Keratinocyte (primary cell): ENCODE results near the gene DMRTA2. TPM values are rescaled to one million over a fixed set of nuclear protein-coding genes. Genes with fewer than 3 reads are reported as not detected.

Experiments
- DNase-seq: peaks from one replicate; pipeline ENCODE4 v3.0.0-alpha.2; 2011; ENCODE audit warnings: low read depth, missing footprints, low spot score
- FAIRE-seq: peaks from 2 replicates; lab custom pipeline; 2011; peaks lifted over from hg19 to GRCh38; lab: Jason Lieb, UNC
- H2AFZ ChIP-seq: 2 replicates; pipeline ENCODE4 v1.6.0; 2012; ENCODE audit warnings: low read length, control low read depth, inconsistent platforms; ENCODE audit not compliant: control insufficient read depth
- H3K27ac ChIP-seq: 2 replicates; pipeline ENCODE4 v1.5.1; 2011; ENCODE audit warnings: low read length; ENCODE audit not compliant: control insufficient read depth, insufficient read depth
- H3K27me3 ChIP-seq: 3 replicates; pipeline ENCODE4 v1.6.0; 2011; ENCODE audit warnings: low read length; ENCODE audit not compliant: control insufficient read depth, insufficient read depth; ENCODE audit errors: extremely low read depth
- H3K36me3 ChIP-seq, 2 experiments: 2 replicates in 1 of 2; 3 replicates in 1 of 2; pipeline ENCODE4 v1.5.1; 2011; ENCODE audit warnings: low read length in 2 of 2, mild to moderate bottlenecking in 1 of 2; ENCODE audit not compliant: control insufficient read depth in 2 of 2, insufficient read depth in 2 of 2; ENCODE audit errors: extremely low read depth in 1 of 2
- H3K4me1 ChIP-seq: 3 replicates; pipeline ENCODE4 v1.5.1; 2011; ENCODE audit warnings: low read length; ENCODE audit not compliant: control insufficient read depth, insufficient read depth; ENCODE audit errors: extremely low read depth
- H3K4me2 ChIP-seq: 3 replicates; pipeline ENCODE4 v1.6.0; 2011; ENCODE audit warnings: low read depth, low read length; ENCODE audit not compliant: control insufficient read depth, insufficient read depth; ENCODE audit errors: extremely low read depth
- H3K4me3 ChIP-seq, 3 experiments: fragments of 200-600 bp in 1 of 3; sonication (generic) in 1 of 3; 2 replicates in 2 of 3; 3 replicates in 1 of 3; pipeline ENCODE4 v1.5.1; 2011 to 2016; ENCODE audit warnings: low read length in 3 of 3, mild to moderate bottlenecking in 3 of 3, control low read depth in 2 of 3, inconsistent platforms in 1 of 3, low read depth in 1 of 3, mixed read lengths in 1 of 3, mixed run types in 1 of 3, moderate library complexity in 1 of 3; ENCODE audit not compliant: control insufficient read depth in 2 of 3, insufficient read depth in 2 of 3; ENCODE audit errors: extremely low read depth in 1 of 3
- H3K79me2 ChIP-seq: 2 replicates; pipeline ENCODE4 v1.6.0; 2012; ENCODE audit warnings: low read length; ENCODE audit not compliant: control insufficient read depth, insufficient read depth
- H3K9ac ChIP-seq: 3 replicates; pipeline ENCODE4 v1.6.0; 2011; ENCODE audit warnings: low read length; ENCODE audit not compliant: control insufficient read depth, insufficient read depth; ENCODE audit errors: extremely low read depth
- H3K9me1 ChIP-seq: 3 replicates; pipeline ENCODE4 v1.6.0; 2011; ENCODE audit warnings: low read length; ENCODE audit not compliant: control insufficient read depth, insufficient read depth; ENCODE audit errors: extremely low read depth
- H3K9me3 ChIP-seq: 2 replicates; pipeline ENCODE4 v1.5.1; 2012; ENCODE audit warnings: low read depth, low read length; ENCODE audit not compliant: control insufficient read depth
- H4K20me1 ChIP-seq: 3 replicates; pipeline ENCODE4 v1.6.0; 2011; ENCODE audit warnings: low read length; ENCODE audit not compliant: control insufficient read depth, insufficient read depth; ENCODE audit errors: extremely low read depth
- EZH2 ChIP-seq: IDR thresholded peaks from one replicate; pipeline ENCODE4 v1.6.1; 2012; ENCODE audit warnings: inconsistent platforms, mild to moderate bottlenecking, low read length, moderate library complexity
- dilution Hi-C: fragments of 300-500 bp; cut with MboI; formaldehyde crosslinking; loops from one replicate; pipeline ENCODE4 v1.7.0; 2020; ENCODE audit warnings: low sequenced_read_pairs; ENCODE audit not compliant: extremely low pct_ligation_motif_present
- polyA plus RNA-seq, 5 experiments: library from polyadenylated mRNA; depleted of rRNA in 3 of 5; stranded (reverse) in 3 of 5; stranded (forward) in 1 of 5; unstranded in 1 of 5; fragments of >200 nt; gene quantifications; 1 replicate in 1 of 5; 2 replicates in 3 of 5; 3 replicates in 1 of 5; pipeline versions ENCODE4 v1.2.1 to v1.2.3, GENCODE V29; 2011 to 2012; ENCODE audit warnings: missing spikeins in 2 of 5, low read depth in 1 of 5, low replicate concordance in 1 of 5
- TF ChIP-seq, protein P1 (sequence below), 3 experiments: IDR thresholded peaks in 1 of 3; conservative IDR thresholded peaks in 1 of 3; optimal IDR thresholded peaks in 1 of 3; 2 replicates in 2 of 3; 3 replicates in 1 of 3; pipeline versions ENCODE3 to v1.5.1; 2011; ENCODE audit warnings: low read length in 3 of 3, mild to moderate bottlenecking in 3 of 3, moderate library complexity in 2 of 3, control low read depth in 1 of 3, inconsistent platforms in 1 of 3; ENCODE audit not compliant: insufficient read depth in 2 of 3; ENCODE audit errors: extremely low read depth in 1 of 3

Gene DMRTA2
- polyA plus RNA-seq, 1 donor (not counting 4 experiments of a cell fraction or from before 2014, with no cell fraction given): 0.01 TPM

- no peak for FAIRE-seq
- no peak overlapping the region for H3K4me2 ChIP-seq
- no peaks in the 10 kb centered on the region for H3K79me2 ChIP-seq
- no peaks in the 10 kb centered on the region for H4K20me1 ChIP-seq
- no peaks in the 10 kb centered on the region for H3K4me1 ChIP-seq
- no peaks in the 10 kb centered on the region for H3K36me3 ChIP-seq
- no peak overlapping the region for H3K27ac ChIP-seq
- DNase-seq: no peak
- H3K4me3 ChIP-seq: no peak overlapping the region
- H3K9me1 ChIP-seq: no peaks in the 10 kb centered on the region
- TF ChIP-seq, protein P1, sequence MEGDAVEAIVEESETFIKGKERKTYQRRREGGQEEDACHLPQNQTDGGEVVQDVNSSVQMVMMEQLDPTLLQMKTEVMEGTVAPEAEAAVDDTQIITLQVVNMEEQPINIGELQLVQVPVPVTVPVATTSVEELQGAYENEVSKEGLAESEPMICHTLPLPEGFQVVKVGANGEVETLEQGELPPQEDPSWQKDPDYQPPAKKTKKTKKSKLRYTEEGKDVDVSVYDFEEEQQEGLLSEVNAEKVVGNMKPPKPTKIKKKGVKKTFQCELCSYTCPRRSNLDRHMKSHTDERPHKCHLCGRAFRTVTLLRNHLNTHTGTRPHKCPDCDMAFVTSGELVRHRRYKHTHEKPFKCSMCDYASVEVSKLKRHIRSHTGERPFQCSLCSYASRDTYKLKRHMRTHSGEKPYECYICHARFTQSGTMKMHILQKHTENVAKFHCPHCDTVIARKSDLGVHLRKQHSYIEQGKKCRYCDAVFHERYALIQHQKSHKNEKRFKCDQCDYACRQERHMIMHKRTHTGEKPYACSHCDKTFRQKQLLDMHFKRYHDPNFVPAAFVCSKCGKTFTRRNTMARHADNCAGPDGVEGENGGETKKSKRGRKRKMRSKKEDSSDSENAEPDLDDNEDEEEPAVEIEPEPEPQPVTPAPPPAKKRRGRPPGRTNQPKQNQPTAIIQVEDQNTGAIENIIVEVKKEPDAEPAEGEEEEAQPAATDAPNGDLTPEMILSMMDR (optimal IDR thresholded peaks at IDR 0.05 in 1 of 3, IDR thresholded peaks at IDR 0.05 in 1 of 3, conservative IDR thresholded peaks at IDR 0.05 in 1 of 3; ENCODE audit: extremely low read depth in 1 of 3, insufficient read depth in 2 of 3, low read length in 3 of 3): no peak
- TF ChIP-seq EZH2: no peak
- dilution Hi-C loops: no loop called here
- H3K9ac ChIP-seq: no peak overlapping the region
- H2AFZ ChIP-seq: no peak overlapping the region
- no peaks in the 10 kb centered on the region for H3K9me3 ChIP-seq
- peaks cover 42% of the 10 kb centered on the region for H3K27me3 ChIP-seq
Measured at GRCh38 chr1:50369008-50369634, 54.1 kb downstream of the DMRTA2 start.

GRCh38 chr1:50368179-50369007 is 54.9 kb downstream of the DMRTA2 start:
- H3K4me3 ChIP-seq: no peak overlapping the region
- no peaks in the 10 kb centered on the region for H3K79me2 ChIP-seq
- H3K27me3 ChIP-seq: peaks cover 40% of the 10 kb centered on the region
- DNase-seq: no peak
- no peak overlapping the region for H3K9ac ChIP-seq
- FAIRE-seq: no peak
- no peak overlapping the region for H3K27ac ChIP-seq
- no peaks in the 10 kb centered on the region for H3K9me3 ChIP-seq
- H3K9me1 ChIP-seq: no peaks in the 10 kb centered on the region
- peak overlapping the region; percentile 56 for H3K4me2 ChIP-seq
- no peaks in the 10 kb centered on the region for H3K36me3 ChIP-seq
- dilution Hi-C loops: no loop called here
- TF ChIP-seq, protein P1 (optimal IDR thresholded peaks at IDR 0.05 in 1 of 3, IDR thresholded peaks at IDR 0.05 in 1 of 3, conservative IDR thresholded peaks at IDR 0.05 in 1 of 3; ENCODE audit: extremely low read depth in 1 of 3, insufficient read depth in 2 of 3, low read length in 3 of 3): peak; percentile 66 to 72 (median 68)
- peak; percentile 43 for TF ChIP-seq EZH2
- H2AFZ ChIP-seq: no peak overlapping the region
- H3K4me1 ChIP-seq: no peaks in the 10 kb centered on the region
- no peaks in the 10 kb centered on the region for H4K20me1 ChIP-seq
